Stimulated activated CD4-positive, alpha-beta T cell treated with anti-CD3 and anti-CD28 coated beads, Interleukin-4, amount 100 ng/mL, for 1 hour (primary cell): ENCODE data around the gene ANAPC15.

ENCODE experiments used
- DNase-seq: peaks from one replicate; pipeline ENCODE4 v3.0.0-alpha.2; 2020

The ANAPC15 gene

GRCh38 chr11:72123117-72123653 lies 10.7 kb upstream of the ANAPC15 start:
- DNase-seq, result no peak

DNA sequence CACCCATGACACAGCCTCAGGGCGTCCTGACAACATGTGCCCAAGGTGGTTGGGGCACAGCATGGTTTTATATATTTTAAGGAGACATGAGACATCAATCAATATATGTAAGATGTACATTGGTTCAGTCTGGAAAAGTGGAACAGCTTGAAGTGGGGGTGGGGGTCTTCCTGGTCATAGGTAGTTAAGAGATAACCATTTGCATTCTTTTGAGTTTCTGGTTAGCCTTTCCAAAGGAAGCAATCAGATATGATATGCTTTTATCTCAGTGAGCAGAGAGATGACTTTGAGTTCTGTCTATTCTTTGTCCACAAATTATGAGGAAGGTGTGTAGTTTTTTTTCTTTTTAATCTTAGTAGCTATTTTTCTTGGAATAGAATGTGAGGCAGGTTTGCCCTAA lies 10.1 kb upstream of the ANAPC15 start:
- DNase-seq, result no peak

- no peak for DNase-seq
Measured at GRCh38 chr11:72120930-72121329, 8.4 kb upstream of the ANAPC15 start.

DNA sequence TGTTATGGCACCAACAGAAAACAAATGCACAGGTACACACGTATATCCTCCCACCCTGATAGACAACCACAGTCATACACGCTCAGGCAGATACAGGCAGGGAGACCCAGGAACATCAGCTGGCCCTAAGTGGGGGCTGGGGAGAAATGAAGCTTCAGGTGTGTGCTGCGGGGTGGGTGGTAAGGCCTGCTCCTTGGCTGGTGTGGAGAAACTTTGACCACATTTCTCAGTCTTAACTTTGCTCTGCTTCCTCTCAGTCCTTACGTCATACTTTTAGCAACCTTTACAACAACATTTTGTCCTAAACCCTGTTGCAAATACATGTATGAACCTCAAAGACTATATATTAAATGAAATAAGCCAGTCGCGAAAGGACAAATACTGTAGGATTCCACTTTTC lies 6.7 kb upstream of the ANAPC15 start:
- DNase-seq, result no peak

DNA sequence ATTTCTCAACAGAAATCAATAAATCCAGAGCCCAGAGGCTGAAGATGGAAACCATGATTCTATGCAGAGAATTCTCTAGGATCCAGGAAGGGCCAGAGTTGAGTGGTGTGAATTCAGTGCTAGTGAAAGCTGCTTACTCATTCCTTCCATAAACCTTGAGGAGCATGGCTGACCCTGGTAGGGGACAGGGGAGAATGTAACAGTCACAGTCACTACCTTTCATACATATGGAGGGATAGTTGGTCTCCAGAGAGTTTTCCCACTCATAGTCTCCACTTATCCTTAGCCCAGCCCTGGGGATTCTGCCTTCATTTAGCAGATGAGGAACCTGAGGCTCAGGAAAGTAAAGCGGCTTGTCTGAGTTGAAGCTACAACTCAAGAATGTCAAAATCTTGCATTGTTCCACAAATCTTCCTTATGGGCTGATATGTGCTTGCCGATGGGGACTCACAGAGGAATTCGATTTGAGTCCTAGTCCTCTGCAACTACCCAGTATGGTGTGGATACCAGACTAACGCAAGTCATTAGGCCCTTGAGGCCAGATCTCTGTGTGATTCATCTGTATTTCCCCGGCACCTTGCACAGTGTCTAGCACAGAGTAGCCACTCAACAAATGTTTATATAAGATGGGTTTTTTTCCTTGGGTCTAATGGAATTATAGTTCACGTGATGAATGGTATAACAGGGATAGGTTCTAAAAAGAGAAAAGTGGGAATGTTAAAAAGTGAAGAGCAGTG lies 3.7 kb upstream of the ANAPC15 start:
- no peak for DNase-seq

DNA sequence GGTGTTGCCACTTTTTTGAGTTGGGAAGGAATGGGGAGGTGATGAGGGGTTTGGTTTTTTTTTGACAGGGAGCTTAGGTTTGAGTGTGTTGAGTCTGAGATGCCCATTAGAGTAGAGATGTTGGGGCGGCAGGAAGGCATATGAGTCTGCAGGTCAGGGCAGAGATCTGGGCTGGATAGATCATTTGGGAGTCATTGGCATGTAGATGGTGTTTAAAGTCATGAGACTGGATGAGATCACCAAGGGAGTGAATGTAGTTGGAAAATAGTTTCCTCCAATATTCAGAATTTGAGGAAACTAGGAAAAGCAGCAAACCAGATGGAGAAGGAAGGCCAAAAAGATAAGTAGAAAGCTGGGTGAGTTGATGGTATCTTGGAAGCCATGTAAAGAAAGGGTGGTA lies 2.1 kb upstream of the ANAPC15 start:
- no peak for DNase-seq

DNA sequence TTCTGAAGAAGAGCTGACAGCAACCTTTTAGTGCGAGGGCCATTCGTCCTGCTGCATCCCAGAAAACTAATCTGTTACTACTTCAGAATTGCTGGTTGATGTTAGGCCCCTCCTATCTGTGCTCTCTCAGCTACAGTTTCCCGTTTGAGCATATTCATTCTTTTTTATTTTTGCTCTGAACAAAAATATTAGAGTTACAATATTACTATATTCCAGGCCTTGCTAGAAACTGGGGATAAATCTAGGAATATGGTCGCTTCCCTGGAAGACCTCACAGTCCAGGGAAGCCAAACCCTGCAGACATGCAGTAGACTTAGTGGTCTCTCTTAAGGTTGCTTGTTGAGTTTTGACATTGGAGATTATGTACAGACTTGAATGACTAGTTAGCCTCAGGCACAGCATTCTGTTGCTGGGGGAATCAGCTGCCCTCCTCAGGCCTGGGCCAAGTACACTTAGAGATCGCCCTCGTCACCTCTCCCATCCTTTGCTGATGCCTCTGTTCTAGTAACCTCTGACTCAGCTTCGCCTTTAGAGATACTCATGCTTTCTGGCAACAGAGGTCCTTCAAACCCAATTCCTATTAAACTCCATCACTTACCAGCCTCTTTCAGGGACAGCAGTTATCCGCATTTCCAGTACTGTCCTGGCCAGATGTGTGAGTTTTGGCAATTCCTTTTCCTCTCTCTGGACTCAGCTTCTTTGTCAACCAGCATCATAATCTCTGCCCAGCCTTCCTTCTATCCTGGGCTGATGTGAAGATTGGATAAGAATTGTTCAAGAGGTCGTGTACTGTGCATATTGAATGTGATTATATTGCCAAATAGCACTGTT lies 698 bp upstream of the ANAPC15 start:
- no peak for DNase-seq

- no peak for DNase-seq
Measured at GRCh38 chr11:72111300-72112142, 974 bp downstream of the ANAPC15 start.

GRCh38 chr11:72105888-72106287 lies 6.6 kb downstream of the ANAPC15 start, which contains the start of gene TOMT:
TOMT (plus strand) TSS chr11:72105924; CDS start chr11:72105952, 28 bp downstream.
- no peak for DNase-seq

- no peak for DNase-seq
Measured at GRCh38 chr11:72103754-72104167, 8.7 kb downstream of the ANAPC15 start.

DNA sequence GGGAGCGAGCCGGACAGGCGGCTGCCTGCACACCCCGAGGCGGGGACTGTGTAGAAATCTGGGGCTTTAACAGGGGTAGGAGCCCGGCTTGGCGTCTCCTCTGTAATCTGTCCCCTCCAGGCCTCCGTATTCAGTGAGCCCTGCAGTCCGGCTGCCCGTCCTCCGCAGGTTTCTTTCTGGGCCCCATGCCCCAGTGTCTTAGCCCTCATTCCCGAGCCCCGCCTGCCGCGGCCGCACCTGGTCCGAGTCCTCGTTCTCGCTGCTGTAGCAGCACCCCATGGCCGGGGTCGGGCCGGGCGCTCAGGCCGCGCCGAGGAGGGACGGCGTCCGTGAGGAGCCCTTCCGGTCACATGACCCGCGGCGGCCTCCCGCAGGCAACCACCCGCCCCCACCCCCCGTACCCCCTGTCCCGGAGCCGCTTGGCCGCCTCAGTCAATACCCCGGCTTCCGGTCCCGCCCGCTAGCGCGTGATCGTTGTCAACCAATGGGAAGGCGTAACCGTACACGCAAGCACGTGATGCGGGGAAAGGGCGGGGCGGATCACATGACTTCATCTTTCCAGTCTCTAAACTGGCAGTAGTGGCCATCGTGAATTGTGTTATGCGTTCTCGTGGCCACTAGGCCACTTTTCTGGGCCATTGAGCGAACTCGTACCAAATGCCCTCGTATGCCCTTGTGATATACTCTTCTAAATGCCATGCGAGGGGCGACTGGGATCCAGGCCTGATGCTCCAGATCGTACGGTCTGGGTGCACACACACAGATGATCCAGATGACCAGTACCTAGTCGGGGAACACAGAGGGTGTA lies 9.3 kb downstream of the ANAPC15 start, which contains the start of gene LAMTOR1:
TSS of gene LAMTOR1 (minus strand) at position 352 of the 808 bp plus-strand sequence. CDS start at position 279, 73 bp downstream.
- DNase-seq, result peak; percentile 98

- no peak for DNase-seq
Measured at GRCh38 chr11:72102631-72102945, 9.9 kb downstream of the ANAPC15 start.

- no peak for DNase-seq
Measured at GRCh38 chr11:72102162-72102561, 10.3 kb downstream of the ANAPC15 start.

GRCh38 chr11:72100462-72100861 lies 12.0 kb downstream of the ANAPC15 start:
- DNase-seq, result no peak

DNA sequence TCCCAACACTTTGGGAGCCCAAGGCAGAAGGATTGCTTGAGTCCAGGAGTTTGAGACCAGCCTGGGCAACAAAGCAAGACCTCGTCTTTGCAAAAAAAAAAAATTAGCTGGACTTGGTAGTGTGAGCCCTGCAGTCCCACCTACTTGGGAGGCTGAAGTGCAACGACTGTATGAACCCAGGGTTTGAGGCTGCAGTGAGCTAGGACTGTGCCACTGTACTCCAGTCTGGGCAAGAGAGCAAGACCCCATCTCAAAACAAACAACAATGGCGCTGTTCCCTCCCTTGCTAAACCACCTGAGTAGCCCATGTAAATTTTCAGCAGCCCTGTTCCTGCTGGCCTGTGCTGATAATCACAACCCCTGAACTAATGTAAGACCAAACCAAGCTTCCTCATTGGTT lies 12.5 kb downstream of the ANAPC15 start:
- DNase-seq, result no peak

GRCh38 chr11:72098741-72099140 lies 13.8 kb downstream of the ANAPC15 start:
- DNase-seq, result no peak

- peak; percentile 69 for DNase-seq
Measured at GRCh38 chr11:72091292-72091691, 21.2 kb downstream of the ANAPC15 start.

DNA sequence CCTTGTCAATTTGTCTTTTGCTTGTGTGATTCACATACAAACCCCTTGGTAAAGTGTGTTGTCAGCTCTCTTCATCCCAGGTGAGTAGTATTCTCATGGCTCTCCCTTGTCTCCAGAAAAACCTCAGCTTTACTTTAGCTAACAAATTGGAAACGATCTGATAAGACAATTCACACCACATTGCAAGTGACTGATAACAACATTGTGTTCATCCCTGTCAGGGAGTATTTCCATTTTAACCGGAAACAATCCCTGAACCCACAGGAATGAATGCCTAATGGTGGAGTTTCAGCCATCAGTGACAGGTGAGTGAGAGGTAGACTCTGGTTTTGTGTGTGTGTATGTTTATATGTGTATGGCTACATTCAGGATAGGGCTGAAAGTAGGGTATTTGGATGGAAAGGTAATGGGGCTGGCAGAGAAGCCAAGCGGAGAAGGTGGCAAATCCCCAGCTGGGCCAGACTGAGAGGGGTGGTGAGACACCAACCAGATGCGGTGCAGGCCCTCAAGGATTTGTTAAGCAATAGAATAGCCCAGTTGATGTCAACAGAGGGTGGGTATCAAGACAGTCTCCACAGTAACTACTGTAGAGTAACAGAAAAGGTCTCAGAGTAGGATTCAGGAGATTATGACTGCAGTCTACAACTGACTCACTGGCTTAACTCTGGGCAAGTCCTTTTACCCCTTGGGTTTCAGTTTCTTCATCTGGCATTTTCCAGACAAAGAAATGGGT lies 24.3 kb downstream of the ANAPC15 start:
- no peak for DNase-seq

GRCh38 chr11:72085621-72086351 lies 26.7 kb downstream of the ANAPC15 start:
- DNase-seq, result no peak

GRCh38 chr11:72084965-72085364 lies 27.5 kb downstream of the ANAPC15 start:
- DNase-seq, result no peak

DNA sequence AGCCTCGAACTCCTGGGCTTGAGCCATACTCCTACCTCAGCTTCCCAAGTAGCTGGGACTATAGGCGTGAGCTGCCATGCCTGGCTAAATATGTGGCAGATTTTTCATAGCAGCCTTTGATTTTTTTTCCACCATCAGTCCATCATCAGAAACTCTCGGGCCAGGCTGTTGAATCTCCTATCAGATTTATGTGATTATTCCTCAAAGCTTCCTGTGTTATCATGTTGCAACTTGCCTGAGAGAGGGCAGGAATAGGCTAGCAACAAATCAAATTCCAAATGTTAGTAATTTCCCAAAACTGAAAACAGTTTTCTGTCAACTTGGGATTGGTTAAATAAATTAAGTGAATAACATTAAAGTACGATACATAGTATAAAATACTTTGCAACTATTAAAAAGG lies 28.4 kb downstream of the ANAPC15 start:
- no peak for DNase-seq
